ENCODE measurements around the gene FMO2.

The FMO2 gene

GRCh38 chr1:171174560-171175294 is 10.4 kb upstream of the FMO2 start:
- DNase-seq (ENCODE audit: low read depth), result no peak

GRCh38 chr1:171177261-171177660 is 7.8 kb upstream of the FMO2 start:
- DNase-seq (ENCODE audit: low read depth), result no peak

- no peak for DNase-seq (ENCODE audit: low read depth)
Observed at GRCh38 chr1:171179318-171180227, 5.5 kb upstream of the FMO2 start.

GRCh38 chr1:171180670-171181069 is 4.4 kb upstream of the FMO2 start:
- DNase-seq (ENCODE audit: low read depth), result no peak

GRCh38 chr1:171188388-171189266 is 3.5 kb downstream of the FMO2 start:
- no peak for DNase-seq (ENCODE audit: low read depth)

- DNase-seq (ENCODE audit: low read depth), result no peak
Observed at GRCh38 chr1:171191992-171192391, 6.9 kb downstream of the FMO2 start.

GRCh38 chr1:171195767-171196166 is 10.7 kb downstream of the FMO2 start:
- DNase-seq (ENCODE audit: low read depth), result no peak

- DNase-seq (ENCODE audit: low read depth), result no peak
Observed at GRCh38 chr1:171196351-171196750, 11.3 kb downstream of the FMO2 start.

- DNase-seq (ENCODE audit: low read depth), result no peak
Observed at GRCh38 chr1:171198081-171198480, 13.0 kb downstream of the FMO2 start.

GRCh38 chr1:171204296-171204695 is 19.2 kb downstream of the FMO2 start:
- DNase-seq (ENCODE audit: low read depth), result no peak

- no peak for DNase-seq (ENCODE audit: low read depth)
Observed at GRCh38 chr1:171206204-171206977, 21.3 kb downstream of the FMO2 start.

- no peak for DNase-seq (ENCODE audit: low read depth)
Observed at GRCh38 chr1:171206978-171207355, 21.9 kb downstream of the FMO2 start.

GRCh38 chr1:171207377-171207776 is 22.3 kb downstream of the FMO2 start:
- DNase-seq (ENCODE audit: low read depth), result no peak

- DNase-seq (ENCODE audit: low read depth), result no peak
Observed at GRCh38 chr1:171210355-171210754, 25.3 kb downstream of the FMO2 start.

- DNase-seq (ENCODE audit: low read depth), result no peak
Observed at GRCh38 chr1:171212607-171213351, 27.7 kb downstream of the FMO2 start.

GRCh38 chr1:171213559-171214454 is 28.7 kb downstream of the FMO2 start:
- DNase-seq (ENCODE audit: low read depth), result no peak

- DNase-seq (ENCODE audit: low read depth), result no peak
Observed at GRCh38 chr1:171217658-171218443, 32.8 kb downstream of the FMO2 start.

GRCh38 chr1:171218661-171219060 is 33.6 kb downstream of the FMO2 start:
- DNase-seq (ENCODE audit: low read depth), result no peak
